ENCODE measurements around the gene SOCS7.

Gene SOCS7, protein sequence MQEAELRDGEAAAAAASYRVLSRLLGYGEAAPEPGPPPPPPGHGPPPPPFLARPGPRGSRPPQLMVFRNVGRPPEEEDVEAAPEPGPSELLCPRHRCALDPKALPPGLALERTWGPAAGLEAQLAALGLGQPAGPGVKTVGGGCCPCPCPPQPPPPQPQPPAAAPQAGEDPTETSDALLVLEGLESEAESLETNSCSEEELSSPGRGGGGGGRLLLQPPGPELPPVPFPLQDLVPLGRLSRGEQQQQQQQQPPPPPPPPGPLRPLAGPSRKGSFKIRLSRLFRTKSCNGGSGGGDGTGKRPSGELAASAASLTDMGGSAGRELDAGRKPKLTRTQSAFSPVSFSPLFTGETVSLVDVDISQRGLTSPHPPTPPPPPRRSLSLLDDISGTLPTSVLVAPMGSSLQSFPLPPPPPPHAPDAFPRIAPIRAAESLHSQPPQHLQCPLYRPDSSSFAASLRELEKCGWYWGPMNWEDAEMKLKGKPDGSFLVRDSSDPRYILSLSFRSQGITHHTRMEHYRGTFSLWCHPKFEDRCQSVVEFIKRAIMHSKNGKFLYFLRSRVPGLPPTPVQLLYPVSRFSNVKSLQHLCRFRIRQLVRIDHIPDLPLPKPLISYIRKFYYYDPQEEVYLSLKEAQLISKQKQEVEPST

DNA sequence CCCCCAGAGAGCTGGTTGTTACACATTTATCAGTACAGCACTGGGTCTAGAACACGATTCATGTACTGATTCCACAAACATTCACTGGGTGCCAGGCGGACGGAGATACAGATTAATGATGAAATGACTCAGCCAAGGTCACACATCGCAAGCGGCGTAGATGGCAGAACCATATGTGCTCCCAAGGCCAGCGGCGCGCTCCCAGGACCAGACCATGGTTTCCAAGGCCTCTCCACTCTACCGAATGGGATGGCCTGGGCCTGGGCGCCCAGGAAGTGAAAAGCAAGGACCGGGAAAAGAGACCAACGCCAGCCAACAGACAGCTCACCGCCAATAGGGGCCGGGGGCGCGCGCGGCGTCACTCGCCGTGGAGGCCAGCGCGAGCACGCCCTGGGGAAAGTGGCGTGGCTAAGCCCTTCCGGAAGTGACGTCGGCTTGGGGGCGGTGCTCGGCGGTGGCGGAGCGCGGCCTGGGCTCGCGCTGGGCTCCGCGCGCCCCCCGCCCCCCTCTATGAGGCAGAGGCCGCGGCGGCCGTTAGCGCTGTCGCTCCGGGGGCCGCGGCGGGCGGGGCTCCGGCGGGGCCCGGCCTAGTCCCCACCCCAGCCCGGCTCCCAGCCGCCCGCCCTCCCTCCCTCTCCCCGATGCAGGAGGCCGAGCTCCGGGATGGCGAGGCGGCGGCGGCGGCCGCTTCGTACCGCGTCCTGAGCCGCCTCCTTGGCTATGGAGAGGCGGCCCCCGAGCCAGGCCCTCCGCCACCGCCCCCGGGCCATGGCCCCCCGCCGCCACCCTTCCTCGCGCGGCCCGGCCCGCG is at the start of gene SOCS7:
SOCS7 (plus strand) TSS at position 433 of the 811 bp plus-strand sequence; CDS start at position 642, 209 bp downstream.
- peak; percentile 92 for DNase-seq (ENCODE audit: low read depth)

DNA sequence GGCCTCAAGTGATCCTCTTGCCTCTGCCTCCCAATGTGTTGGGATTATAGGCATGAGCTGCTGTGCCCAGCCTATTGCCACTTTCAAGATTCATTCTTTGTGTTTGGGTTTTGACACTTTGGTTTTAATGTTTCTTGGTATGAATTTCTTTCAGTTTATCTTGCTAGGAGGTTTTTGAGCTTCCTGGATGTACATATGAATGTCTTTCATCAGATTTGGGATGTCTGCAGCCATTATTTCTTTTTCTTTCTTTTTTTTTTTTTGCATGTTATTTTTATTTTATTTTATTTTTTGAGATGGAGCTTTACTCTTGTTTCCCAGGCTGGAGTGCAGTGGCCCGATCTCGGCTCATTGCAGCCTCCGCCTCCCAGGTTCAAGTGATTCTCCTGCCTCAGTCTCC is 36.1 kb upstream of the SOCS7 start:
- no peak for DNase-seq (ENCODE audit: low read depth)

DNA sequence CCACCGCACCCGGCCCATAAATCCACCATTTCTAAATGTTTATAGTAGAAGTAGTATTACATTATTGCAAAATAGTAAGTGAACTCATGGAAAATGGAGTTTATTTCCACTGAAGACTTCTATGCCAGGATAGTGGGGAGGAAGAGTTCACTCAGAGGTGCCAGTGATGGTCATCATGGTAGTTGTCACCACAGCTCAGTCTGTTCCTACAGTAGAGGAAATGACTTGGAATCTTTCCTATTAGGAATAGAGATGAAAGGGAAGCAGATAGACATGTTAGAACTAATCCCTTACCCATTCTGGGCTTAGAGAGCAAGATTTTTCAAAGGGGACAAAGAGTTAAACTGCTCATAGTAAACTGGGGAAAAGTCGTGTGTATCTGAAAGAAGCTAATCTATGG is 34.6 kb upstream of the SOCS7 start:
- no peak for DNase-seq (ENCODE audit: low read depth)

DNA sequence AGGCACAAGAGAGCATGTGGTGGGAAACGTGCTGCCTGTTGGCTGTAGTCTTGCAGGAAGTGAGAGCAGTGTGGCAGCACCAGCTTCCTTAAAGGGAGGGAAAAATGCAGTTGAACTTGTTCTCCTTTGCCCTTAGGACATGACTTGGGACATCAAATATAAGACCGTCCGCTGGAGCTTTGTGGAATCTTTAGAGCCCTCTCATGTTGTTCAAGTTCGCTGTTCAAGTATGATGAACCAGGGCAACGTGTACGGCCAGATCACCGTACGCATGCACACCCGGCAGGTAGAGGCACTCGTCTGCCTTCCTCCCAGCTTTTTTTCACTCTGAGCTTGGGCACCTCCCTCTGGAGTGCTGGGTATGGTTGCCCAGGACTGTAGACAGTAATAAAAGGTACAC is 31.2 kb upstream of the SOCS7 start:
- DNase-seq (ENCODE audit: low read depth) = no peak

DNA sequence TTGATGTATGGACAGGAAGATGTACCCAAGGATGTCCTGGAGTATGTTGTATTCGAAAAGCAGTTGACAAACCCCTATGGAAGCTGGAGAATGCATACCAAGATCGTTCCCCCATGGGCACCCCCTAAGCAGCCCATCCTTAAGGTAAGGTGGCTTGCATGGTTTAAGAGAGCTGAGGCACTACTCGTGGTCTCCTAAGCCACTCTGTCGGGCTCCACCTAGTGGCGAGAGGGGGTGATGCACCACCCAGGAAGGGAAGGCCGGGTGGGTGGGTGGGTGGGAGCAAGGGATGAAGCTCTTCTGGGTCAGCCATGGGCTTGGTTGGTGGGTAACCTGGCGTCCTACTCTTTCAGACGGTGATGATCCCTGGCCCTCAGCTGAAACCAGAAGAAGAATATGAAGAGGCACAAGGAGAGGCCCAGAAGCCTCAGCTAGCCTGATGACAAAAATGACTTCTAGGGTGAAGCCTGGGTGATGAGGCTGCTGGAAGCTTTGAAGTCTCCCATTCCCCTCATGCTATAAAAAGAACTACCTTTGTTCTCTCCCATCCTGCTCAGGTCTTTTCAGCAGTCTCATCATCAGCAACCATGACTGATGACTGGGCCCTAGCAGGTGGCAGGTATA is 29.4 kb upstream of the SOCS7 start:
- DNase-seq (ENCODE audit: low read depth) = peak; percentile 50

DNA sequence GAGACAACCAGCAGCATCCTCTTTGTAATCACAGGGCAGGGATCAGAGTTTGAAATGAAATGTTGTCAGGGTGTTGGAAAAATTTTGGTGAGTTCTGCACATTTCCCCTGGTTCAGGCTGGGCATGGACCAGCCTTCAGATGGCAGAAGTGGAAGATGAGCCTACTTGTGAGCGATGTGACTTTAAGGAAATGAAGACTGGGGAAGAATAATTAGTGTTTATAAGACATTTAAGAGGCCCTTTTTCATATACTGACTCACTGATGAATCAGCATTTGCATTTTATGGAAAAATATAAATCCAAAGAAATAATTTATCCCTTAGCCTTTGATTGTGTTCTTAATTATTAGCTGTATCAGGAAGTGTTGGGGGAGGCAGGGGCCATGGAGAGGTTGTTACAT is 28.7 kb upstream of the SOCS7 start:
- DNase-seq (ENCODE audit: low read depth) = no peak

DNA sequence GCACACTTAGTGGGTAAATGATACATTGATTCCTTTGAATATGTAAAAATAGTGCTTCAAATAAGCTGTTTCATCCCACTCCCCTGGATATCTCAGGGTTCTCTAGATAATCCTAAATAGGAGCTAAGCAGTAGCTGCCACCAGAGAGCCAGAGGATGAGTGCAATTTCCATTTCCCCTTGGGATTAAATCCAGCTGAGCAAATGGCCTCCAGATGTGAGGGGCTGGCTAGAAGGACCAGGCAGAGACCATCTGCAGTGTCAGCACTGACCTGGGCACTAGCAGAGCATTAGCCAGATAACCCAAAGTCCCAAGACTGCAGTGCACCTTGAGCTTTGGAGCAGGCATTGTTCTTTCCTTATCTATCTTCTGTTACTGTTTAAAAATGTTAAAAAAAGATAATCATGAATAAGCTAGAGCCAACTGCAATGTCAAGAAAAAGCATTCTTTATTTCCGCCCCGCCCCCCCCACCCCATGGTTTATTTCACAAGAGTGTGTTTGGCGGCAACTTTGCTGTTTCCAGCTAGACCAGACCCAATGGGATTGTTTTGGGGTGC is 27.4 kb upstream of the SOCS7 start:
- DNase-seq (ENCODE audit: low read depth) = no peak

DNA sequence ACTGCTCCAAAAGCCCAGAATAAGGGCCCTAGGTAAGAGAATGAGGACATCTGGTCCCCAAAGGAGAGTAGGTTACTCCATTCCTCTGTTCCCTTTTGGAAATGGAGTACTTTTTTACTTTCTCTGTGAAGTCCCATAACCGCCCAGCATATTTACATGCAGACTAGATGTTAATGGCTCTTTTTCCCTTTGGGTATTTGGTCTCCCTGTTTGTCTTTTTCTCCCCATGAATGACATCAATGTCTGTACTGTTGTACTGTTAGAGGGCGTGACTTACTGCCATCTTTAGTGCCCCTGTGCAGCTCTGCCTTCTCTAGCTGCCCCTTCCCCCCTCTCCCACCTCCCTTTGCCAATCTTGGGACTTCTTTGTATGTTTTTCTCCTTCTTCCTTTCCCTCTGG is 26.9 kb upstream of the SOCS7 start:
- DNase-seq (ENCODE audit: low read depth) = no peak

DNA sequence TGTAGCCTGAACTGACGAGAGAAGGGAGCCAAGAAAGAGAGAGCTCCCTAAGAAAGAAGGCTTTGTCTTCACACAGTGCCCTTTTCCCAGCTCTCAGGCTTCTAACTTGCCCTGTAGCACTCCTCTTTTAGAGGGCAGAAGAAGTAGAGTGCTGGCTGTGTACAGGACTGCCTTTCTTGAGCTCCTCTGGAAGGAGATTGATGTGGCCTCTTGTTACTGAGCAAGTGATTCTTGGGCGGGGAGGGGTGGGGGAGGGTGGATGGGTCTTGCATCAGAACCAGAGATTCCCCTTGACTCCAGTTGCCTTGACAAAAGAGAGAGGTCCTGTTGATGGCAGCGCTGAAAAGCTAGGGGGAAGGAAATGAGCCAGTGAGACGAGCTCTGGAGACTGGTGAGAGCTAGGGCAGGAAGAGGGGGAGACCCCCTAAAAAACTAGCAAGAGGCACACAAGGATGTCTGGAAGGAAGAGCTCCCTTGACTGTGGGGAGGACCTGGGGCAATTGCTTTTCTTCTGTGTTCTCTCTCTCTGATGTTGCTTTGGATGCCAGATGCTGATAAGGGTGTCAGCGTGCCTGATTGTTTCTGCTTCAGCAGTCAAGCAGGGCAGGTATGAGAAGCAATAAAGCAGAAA is 26.3 kb upstream of the SOCS7 start:
- DNase-seq (ENCODE audit: low read depth) = no peak

DNA sequence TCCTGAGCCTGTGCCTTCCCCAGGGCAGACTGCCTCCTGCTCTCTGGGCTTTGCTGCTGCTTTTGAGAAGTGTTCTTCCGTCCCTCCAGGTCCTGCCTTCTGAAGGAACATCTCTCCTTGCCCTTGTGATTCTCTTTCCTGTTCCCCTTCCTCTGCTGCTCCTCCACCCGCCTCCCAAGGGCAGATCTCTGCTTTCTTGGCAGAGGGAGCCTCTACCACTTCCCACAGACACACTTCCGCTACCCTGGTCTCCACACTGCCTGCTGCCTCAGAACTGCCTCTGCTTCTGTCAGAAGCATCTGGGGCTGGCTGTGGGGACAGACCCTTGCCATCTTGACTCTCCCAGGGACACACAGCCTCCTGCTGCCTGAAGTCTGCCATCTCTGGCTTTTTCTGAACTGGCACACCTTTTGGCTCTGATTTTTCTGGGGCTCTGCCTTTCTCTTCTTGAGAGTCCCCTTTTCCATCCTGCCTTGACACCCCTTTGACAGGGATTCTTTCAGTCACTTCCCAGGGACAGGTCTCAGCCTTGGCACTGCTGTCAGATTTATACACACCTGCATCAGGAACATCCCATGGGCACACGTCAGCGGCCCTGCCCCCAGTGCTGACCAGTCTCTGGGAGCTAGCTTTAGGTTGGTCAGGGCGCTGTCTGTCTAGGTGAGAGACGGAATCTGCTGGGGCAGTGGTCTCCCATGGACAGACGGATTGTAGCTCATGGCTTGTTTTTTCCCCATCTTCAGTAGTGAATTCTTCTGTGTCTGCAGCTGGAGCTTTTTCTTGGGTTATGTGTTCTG is 24.4 kb upstream of the SOCS7 start:
- DNase-seq (ENCODE audit: low read depth) = no peak

DNA sequence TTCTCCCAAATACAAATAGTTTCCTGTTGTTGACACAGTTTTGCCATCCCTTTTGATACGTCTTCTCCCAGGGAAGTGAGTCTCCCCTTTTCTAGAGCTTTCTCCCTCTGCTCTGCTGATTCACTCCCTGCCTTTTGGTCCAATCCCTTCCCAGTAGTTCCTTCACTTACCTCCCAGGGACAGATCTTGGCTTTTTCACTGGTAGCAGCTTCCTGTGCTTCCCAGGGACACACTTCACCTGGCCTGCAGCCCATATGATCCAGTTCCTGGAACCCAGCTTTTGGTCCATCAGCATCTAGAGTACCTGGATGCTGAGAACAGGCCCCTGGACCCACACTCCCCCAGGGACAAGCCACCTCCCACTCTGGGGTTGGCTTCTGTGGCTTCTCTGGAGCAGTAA is 23.7 kb upstream of the SOCS7 start:
- no peak for DNase-seq (ENCODE audit: low read depth)

DNA sequence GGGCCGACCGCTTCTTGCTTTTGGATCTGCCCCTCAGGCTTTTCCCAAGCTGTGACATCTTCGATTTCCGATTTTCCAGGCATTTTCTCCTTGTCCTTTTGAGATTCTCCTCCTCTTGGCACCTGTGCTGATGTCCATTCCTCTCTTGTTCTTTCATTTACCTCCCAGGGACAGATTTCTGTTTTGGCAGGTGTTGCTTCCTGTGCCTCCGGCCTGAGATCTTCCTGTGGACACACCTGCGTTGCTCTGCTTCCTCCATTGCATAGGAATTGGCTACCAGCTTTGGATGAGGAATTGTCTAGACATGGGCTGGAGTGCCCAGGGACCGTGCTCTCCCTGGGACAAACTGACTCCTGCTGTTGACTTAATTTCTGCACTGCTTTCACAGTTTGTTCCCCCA is 23.0 kb upstream of the SOCS7 start:
- DNase-seq (ENCODE audit: low read depth) = no peak

DNA sequence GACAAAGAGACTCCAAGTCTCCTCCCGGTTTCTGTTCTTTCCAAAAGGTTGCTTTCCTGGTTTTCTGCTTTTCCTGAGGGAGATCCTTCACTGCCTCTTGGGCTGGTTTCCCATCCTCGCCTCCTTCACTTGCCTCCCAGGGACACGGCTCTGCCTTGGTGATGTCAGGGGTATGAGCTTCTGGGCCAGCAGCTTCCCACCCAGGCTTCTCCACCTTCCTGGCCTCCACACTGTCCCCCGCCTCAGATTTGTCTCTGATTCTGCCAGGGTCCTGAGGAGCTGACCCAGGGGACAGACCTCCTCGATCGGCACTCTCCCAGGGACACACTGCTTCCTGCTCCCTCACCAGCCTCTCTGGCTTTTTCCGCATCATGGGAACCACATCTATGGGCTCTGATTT is 22.4 kb upstream of the SOCS7 start:
- DNase-seq (ENCODE audit: low read depth) = no peak

DNA sequence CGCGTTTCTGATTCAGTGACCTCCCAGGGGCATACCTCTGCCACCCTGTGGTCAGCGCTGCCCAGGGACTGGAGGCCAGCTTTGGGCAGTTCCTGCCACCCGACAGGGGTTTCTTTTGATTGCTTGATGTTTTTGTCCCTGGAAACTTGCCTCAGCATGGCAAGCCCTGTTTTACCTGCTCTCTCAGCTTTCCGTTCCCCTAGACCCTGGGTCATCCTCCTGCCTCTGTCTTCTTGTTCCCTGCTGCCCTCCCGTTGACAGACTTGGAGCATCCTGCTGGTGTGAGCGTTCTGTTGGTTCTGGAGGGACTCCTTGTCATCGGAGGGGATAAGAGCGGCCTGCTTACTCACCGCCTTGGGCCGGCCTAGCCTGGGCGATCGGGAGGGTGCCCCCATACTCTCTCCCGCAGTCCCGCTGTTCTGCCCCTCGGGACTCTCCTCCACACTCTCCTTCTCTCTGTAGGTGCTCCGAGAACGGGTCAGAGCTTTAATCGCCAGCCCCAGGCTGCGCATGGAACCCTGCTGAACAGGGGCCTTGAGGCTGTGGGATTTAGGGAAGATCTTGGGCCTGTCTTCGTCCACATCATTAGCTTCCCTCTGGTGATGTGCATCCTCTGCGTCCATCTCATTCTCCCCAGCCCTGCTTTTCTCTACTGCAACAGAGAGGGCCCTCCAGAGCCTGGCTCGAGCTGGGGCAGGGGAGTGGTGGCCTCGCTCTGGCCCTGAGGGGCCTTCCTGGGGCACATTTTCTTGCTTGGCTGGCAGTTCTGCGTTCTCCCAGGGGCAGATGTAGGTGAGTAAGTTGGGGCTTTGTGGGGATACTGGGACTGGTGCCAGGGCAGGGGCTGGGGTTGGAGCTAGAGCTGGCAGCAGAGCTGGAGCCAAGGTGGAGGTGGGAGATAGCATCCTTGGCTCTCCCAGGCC is 21.6 kb upstream of the SOCS7 start:
- no peak for DNase-seq (ENCODE audit: low read depth)

DNA sequence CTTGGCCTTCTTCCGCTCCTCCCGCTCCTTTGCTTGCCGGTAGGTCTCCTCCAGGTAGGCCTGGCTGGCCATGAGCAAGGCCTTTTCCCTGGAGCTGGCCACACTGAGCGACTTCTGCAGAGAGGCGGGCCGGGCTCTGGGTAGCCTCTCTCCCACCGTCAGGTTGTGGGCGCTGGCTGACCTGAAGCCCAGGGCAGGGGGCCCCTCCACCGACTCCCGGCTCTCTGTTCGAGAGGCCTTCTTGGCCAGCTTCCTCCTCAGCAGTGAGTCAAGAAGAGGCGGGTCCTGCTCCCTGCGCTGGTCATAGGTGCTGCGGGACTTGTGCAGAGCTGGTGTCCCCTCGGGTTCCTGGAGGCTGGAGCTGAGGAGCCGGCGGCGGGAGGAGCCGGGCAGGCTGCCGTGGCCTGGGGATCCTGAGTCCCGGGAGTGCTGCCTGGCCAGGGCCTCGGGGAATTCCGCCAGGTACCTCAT is 20.7 kb upstream of the SOCS7 start:
- DNase-seq (ENCODE audit: low read depth) = no peak

DNA sequence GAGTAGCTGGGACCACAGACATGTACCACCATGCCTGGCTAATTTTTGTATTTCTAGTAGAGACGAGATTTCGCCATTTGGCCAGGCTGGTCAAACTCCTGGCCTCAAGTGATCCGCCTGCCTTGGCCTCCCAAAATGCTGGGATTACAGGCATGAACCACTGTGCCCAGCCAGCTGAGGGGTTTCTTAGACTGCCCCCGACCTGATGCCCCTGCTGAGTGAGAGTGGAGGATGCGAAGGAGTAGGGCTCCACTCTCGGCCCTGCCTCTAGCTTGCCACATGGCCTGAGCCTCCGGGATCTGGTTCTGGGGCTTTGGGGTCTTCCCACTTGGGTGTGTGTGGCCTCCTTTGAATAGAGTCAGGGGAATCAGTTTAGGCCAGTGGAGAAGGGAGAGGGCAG is 18.9 kb upstream of the SOCS7 start:
- DNase-seq (ENCODE audit: low read depth) = no peak

DNA sequence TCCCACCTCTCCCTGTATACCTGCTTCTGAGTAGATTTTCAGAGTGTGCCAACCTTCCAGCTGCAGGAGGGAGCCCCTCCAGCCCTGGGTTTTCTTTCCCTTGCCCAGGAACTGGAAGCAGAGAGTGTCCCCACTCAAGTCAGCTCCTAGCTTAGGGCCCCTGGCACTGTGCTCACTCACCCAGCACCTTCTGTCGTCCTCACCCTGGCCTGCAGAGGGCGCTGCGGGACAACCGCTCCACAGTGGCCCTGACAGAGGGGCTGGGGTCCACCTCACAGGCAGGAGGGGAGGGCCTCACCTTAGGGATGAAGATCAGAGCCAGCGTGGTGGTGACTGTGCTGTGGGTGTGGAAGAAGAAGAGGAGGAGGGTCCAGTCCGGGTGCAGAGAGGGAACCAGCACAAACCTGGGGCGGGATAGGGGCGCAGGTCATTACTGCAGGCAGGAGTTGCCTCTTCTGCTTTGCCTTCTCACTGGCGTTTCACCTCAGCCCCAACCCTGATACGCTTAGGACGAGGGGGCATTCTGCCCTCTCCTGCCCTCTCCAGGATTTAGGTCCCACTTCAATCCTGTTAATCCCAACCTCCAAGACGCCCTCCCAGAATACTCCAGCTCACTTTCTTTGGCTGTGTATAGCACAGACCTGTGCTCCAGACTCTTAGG is 17.9 kb upstream of the SOCS7 start:
- peak; percentile 49 for DNase-seq (ENCODE audit: low read depth)

DNA sequence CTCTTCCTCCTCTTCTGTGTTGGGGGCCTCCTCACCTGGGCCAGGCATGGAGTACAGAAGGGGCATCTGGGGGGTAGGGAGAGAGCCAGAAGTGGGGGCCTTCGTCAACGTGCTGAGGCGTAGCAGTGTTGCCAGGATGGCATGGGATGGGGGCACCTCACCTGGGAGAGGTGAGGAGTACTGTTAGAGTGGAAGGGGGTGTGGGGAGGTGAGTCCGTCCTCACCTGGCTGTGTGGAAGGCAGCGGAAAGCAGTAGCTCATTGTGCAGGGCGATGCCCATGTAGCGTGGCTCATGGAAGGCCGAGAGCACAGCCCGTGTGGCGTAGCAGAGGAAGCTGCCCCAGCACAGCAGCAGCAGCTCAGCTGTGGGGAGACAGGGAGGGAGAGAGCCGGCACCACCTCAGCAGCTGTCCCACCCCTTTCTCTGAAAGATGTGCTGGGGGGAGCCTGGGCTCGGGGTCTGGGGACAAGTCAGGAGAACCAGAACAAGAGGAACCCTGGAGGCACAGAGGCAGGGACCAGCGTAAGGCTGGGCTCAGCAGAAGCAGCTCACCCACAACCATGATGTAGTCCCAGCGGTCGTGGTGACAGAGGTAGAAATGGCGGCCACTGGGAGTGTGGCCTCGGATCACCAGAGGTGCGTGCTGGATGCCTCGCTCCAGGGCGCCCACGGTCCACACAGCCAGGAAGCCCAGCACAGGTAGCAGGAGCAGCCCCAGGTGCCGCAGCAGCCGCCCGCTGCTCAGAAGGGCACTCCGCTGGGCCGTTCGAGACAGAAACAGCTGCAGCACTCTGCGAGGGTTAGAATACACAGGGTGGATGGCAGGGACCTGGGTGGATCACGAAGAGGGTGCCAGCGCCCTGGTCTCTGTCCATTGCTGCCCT is 16.9 kb upstream of the SOCS7 start:
- no peak for DNase-seq (ENCODE audit: low read depth)
